ENCODE results near the gene PPP1R13L.
A peak's percentile ranks its signal among the peaks of the same experiment; 100 is the strongest.
"Not testable (repeated sequence)": the region's sequence is repeated elsewhere in the genome, so short reads cannot be mapped to it uniquely, and the experiment has no call there.

The PPP1R13L gene

GRCh38 chr19:45429896-45430295, 25.0 kb upstream of the PPP1R13L start:
- DNase-seq (ENCODE audit: low read depth): not testable (repeated sequence)

GRCh38 chr19:45428384-45429231, 23.7 kb upstream of the PPP1R13L start:
- no peak for DNase-seq (ENCODE audit: low read depth)

GRCh38 chr19:45424191-45425058, 19.6 kb upstream of the PPP1R13L start:
- peak; percentile 84 for DNase-seq (ENCODE audit: low read depth)

DNA sequence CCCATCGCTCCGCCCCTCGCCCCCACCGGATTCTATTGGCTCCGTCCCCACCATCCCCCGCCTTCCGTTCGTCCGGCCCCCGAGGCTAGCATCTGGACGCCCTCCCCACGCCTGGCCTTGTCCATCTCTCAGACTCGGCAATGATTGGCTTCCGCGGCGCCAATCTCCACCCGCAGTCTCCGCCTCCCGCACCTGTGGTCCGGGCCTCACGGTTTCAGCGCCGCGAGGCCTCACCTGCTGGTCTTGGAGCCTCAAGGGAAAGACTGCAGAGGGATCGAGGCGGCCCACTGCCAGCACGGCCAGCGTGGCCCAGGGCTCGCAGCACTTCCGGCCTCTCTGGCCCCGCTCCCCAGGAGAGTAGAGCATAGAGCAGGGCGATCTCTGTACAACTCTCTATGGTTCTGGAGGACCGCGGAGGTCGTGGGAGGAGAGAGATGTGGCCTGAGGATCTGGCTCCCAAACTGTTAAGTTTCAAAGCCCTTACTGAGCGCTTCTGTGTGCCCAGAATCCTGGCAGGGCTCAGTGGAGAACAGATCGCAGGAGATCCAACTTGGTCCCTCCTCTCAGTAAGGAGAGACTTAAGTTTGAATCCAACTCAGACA, 18.8 kb upstream of the PPP1R13L start, which contains the start of gene ERCC1:
Gene ERCC1 (minus strand): TSS at position 329 of the 602 bp plus-strand sequence. CDS start 543 bp downstream, outside the sequence.
- peak; percentile 88 for DNase-seq (ENCODE audit: low read depth)

DNA sequence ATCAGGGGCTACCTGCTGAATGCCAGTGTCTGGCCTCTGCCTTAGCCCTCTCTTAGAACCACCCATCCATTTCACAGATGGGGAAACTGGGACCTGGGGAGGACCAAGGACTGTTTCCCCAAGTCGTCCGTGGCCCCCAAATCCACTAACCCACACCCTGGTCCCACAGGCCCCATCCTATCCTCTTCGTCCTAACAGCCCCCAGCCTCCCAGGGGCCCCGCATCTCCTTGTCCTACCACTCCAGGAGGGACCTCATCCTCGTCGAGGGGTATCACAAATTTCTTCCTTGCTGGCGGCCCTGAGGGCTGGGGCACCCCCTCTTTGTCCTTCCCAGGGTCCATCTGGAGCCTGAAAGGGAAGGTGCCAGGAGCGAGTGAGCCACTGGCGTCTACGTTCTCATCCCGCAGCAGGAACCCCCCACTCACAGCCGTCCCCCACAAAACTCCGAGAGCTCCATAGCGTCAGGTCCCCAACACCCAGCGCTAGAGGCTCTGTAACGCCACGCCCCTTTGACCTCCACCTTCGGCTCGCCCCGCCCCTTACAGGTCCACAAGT, 18.2 kb upstream of the PPP1R13L start:
- no peak for DNase-seq (ENCODE audit: low read depth)

DNA sequence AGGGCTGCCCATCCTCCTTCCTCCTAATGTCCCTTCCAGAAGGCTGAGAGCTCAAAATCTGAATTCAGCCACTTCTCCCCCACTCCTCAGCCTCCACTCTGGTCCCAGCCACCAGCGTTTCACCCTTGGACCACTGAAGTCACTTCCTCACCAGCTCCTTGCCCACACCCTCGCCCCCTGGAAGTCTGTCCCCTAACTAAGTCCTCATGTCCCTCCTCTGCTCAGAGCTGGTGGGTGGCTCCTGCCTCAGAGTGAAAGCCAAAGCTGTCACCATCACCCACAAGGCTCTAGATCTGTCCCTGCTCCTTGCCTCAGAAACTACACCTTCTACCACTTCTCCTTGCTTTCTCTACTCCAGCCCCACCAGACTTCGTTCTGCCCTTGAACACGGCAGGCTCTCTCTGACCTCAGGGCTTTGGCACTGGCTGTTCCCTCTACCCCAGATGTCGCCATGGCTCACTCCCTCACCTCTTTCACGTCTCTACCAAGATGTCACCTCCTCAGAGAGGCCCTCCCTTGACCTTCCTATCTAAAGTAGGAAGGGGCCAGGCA, 17.2 kb upstream of the PPP1R13L start:
- no peak for DNase-seq (ENCODE audit: low read depth)

GRCh38 chr19:45420871-45421270, 16.0 kb upstream of the PPP1R13L start:
- no peak for DNase-seq (ENCODE audit: low read depth)

- DNase-seq (ENCODE audit: low read depth): no peak
These were observed 15.5 kb upstream of the PPP1R13L start for GRCh38 chr19:45420356-45420755.

- DNase-seq (ENCODE audit: low read depth): no peak
These were observed 15.0 kb upstream of the PPP1R13L start for GRCh38 chr19:45419895-45420294.

- DNase-seq (ENCODE audit: low read depth): no peak
These were observed 14.5 kb upstream of the PPP1R13L start for GRCh38 chr19:45419396-45419795.

DNA sequence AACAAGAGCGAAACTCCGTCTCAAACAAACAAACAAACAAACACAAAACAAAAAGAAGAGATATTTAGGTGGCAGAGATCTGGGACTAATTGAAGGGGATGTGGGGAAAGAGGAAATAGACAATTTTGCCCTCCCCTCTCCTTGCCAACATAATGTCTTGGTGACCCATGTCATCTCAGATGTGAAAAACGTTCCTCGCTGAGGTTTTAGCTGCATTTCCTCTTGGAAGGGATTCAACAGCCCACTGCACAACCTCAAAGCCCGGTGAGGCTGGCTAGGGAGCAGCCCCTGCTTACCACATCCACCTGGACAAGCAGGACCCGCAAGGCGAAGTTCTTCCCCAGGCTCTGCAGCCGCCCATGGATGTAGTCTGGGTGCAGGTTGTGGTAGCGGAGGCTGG, 13.9 kb upstream of the PPP1R13L start:
- no peak for DNase-seq (ENCODE audit: low read depth)

- no peak for DNase-seq (ENCODE audit: low read depth)
These were observed 12.3 kb upstream of the PPP1R13L start for GRCh38 chr19:45417151-45417550.

GRCh38 chr19:45414468-45414867, 9.6 kb upstream of the PPP1R13L start:
- no peak for DNase-seq (ENCODE audit: low read depth)

DNA sequence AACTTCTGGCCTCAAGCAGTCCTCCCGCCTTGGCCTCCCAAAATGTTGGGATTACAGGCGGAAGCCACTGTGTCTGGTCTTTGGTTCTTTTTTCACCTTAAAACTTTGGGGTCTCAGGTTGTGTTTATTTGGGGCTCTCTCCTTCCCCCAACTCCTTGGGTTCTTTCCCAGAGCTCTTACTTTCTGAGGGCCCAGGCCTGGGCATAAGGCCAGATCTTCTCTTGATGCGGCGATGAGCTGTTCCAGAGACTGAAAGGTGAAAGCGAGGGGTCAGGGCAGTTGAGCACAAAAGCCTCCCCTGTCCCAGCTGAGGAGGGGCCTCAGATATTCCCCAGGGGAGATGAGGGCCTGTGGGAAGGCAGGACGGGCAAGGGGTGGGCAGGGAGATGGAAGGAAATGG, 8.6 kb upstream of the PPP1R13L start:
- DNase-seq (ENCODE audit: low read depth): no peak

- not testable (repeated sequence) for DNase-seq (ENCODE audit: low read depth)
These were observed 5.5 kb upstream of the PPP1R13L start for GRCh38 chr19:45410330-45410729.

DNA sequence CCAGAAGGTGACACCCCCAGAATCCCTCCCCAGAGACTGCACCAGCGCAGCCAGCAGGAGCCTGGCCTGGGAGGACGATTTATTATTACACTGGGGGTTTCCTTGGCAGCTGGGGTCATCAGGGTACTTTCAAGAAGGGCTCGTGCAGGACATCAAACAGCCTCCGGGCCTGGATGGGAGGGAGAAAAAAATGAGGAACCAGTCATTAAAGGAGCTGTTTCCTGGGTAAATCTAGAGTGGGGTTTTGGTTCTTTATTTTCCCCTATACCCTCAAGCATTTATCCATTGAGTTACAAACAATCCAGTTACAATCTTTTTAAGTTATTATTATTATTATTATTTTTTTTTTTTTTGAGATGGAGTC, 4.7 kb upstream of the PPP1R13L start:
- DNase-seq (ENCODE audit: low read depth): no peak

- DNase-seq (ENCODE audit: low read depth): no peak
These were observed 4.1 kb upstream of the PPP1R13L start for GRCh38 chr19:45408830-45409556.

GRCh38 chr19:45408121-45408520, 3.3 kb upstream of the PPP1R13L start:
- no peak for DNase-seq (ENCODE audit: low read depth)

- DNase-seq (ENCODE audit: low read depth): not testable (repeated sequence)
These were observed 2.7 kb upstream of the PPP1R13L start for GRCh38 chr19:45407585-45407984.

DNA sequence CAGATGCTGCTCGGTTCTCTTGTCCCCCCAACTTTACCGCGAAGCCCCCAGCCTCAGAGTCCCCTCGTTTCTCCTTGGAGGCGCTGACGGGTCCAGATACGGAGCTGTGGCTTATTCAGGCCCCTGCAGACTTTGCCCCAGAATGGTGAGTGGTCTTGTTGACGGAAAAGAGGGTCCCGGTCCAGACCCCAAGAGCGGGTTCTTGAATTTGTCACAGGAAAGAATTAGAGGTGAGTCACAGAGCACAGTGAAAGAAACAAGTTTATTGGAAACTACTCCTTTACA, 2.2 kb upstream of the PPP1R13L start:
- DNase-seq (ENCODE audit: low read depth): no peak
